ENCODE data around the gene OR2AK2. TPM values are rescaled to one million over a fixed set of nuclear protein-coding genes. Genes with fewer than 3 reads are reported as not detected.

OR2AK2 gene
- total RNA-seq, 2 experiments from 2014 or later, result 0.22 to 0.70 TPM

DNA sequence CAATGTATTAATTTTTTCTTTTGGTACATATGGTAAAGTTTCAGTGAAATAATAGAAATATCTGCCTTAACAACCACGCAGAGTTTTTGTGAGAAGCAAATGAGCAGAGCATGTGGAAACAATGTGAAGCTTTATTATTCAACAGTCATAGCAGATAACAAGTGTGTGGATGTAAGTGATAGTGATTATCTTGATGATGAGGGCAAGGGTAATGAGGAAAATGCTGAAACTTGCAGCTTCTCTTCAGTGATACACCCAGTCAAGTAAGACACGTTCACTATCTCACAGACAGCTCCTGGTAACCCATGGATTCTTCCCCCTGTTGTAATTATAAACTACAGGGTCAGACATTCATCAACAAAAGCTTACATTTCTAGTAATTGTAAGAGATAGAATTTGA, 33.8 kb downstream of the OR2AK2 start:
- no peaks in the 10 kb centered on the region for H3K27me3 ChIP-seq (ENCODE audit: control insufficient read depth in 1 of 2, insufficient read depth in 2 of 2, low read length in 2 of 2)
- Mint-ChIP-seq H3K4me3 (no peak overlapping the region), H3K27ac (no peak overlapping the region), H3K27me3 (no peaks in the 10 kb centered on the region), H3K36me3 (ENCODE audit: low read depth) (peaks cover 9% of the 10 kb centered on the region), H3K9me3 (peaks cover 2% of the 10 kb centered on the region), H3K4me1 (ENCODE audit: low read depth) (no peaks in the 10 kb centered on the region)
- ATAC-seq (ENCODE audit: poor library complexity), result no peak
- POLR2A ChIA-PET, result no interaction called here
- DNase-seq, result no peak
- H3K36me3 ChIP-seq (ENCODE audit: insufficient read depth, low read length), result no peaks in the 10 kb centered on the region
- peaks cover 0 to 3% of the 10 kb centered on the region in 2 experiments for H3K9me3 ChIP-seq (ENCODE audit: control insufficient read depth in 1 of 2, insufficient read depth in 1 of 2, low read length in 2 of 2)
- H3K27ac ChIP-seq (ENCODE audit: low read depth in 1 of 2, low read length in 2 of 2), result no peak overlapping the region
- no peak for TF ChIP-seq CTCF (IDR thresholded peaks at IDR 0.05)
- intact Hi-C loops (cut with DNase I, micrococcal nuclease), result no loop called here
- H3K4me3 ChIP-seq (ENCODE audit: low read length), result no peak overlapping the region
- H3K4me1 ChIP-seq (ENCODE audit: insufficient read depth, low read length), result no peaks in the 10 kb centered on the region
- CTCF ChIA-PET, result no interaction called here

DNA sequence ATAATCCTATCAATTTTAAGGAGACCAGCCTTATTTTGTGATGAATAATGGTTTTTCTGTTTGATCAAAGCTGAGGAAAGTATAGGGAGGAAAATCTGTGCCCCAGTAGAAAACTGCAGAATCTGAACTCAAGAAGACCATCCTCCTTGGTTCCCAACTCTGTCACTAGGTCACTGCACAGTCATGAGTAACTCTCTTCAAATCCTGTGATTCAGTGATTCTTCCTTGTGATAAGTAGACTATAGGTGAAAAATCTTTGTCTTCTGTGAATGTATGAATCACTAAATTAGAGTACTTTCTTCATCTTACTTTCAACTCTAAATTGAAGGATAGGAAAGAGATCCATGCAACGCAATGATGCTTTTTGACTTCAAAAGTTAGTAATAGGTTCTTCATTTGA, 35.1 kb downstream of the OR2AK2 start:
- Mint-ChIP-seq H3K27ac (no peak overlapping the region), H3K36me3 (ENCODE audit: low read depth) (peaks cover 10% of the 10 kb centered on the region), H3K4me3 (no peak overlapping the region), H3K4me1 (ENCODE audit: low read depth) (no peaks in the 10 kb centered on the region), H3K27me3 (no peaks in the 10 kb centered on the region), H3K9me3 (no peaks in the 10 kb centered on the region)
- H3K4me1 ChIP-seq (ENCODE audit: insufficient read depth, low read length), result no peaks in the 10 kb centered on the region
- DNase-seq (no peak), ATAC-seq (ENCODE audit: poor library complexity) (no peak)
- no peaks in the 10 kb centered on the region for H3K36me3 ChIP-seq (ENCODE audit: insufficient read depth, low read length)
- no peaks in the 10 kb centered on the region for H3K27me3 ChIP-seq (ENCODE audit: control insufficient read depth in 1 of 2, insufficient read depth in 2 of 2, low read length in 2 of 2)
- H3K4me3 ChIP-seq (ENCODE audit: low read length), result no peak overlapping the region
- ChIA-PET POLR2A (no interaction called here), CTCF (no interaction called here)
- no peak for TF ChIP-seq CTCF (IDR thresholded peaks at IDR 0.05)
- H3K27ac ChIP-seq (ENCODE audit: low read depth in 1 of 2, low read length in 2 of 2), result no peak overlapping the region
- H3K9me3 ChIP-seq (ENCODE audit: control insufficient read depth in 1 of 2, insufficient read depth in 1 of 2, low read length in 2 of 2), result peaks cover 0 to 3% of the 10 kb centered on the region in 2 experiments
- intact Hi-C loops (cut with DNase I, micrococcal nuclease), result no loop called here

GRCh38 chr1:248007778-248008177, 42.7 kb downstream of the OR2AK2 start:
- H3K9me3 ChIP-seq (ENCODE audit: control insufficient read depth in 1 of 2, insufficient read depth in 1 of 2, low read length in 2 of 2), result peaks cover 0 to 24% of the 10 kb centered on the region in 2 experiments
- Mint-ChIP-seq H3K27me3 (no peaks in the 10 kb centered on the region), H3K27ac (no peak overlapping the region), H3K4me1 (ENCODE audit: low read depth) (no peaks in the 10 kb centered on the region), H3K36me3 (ENCODE audit: low read depth) (peaks cover 46% of the 10 kb centered on the region), H3K9me3 (peaks cover 18% of the 10 kb centered on the region), H3K4me3 (no peak overlapping the region)
- H3K27ac ChIP-seq (ENCODE audit: low read depth in 1 of 2, low read length in 2 of 2), result no peak overlapping the region
- TF ChIP-seq CTCF (IDR thresholded peaks at IDR 0.05), result no peak
- CTCF ChIA-PET, result no interaction called here
- ATAC-seq (ENCODE audit: poor library complexity) (no peak), DNase-seq (no peak)
- H3K4me1 ChIP-seq (ENCODE audit: insufficient read depth, low read length), result no peaks in the 10 kb centered on the region
- H3K27me3 ChIP-seq (ENCODE audit: control insufficient read depth in 1 of 2, insufficient read depth in 2 of 2, low read length in 2 of 2), result no peaks in the 10 kb centered on the region
- H3K4me3 ChIP-seq (ENCODE audit: low read length), result no peak overlapping the region
- H3K36me3 ChIP-seq (ENCODE audit: insufficient read depth, low read length), result no peaks in the 10 kb centered on the region
- intact Hi-C loops (cut with DNase I, micrococcal nuclease), result no loop called here
- POLR2A ChIA-PET, result no interaction called here
